HG02840 (cell line): Measurements from ENCODE around the gene CIAO1.

ENCODE experiments used
- ATAC-seq: cut with Tn5 transposase; IDR thresholded peaks from one replicate; pipeline ENCODE4 v1.9.1; 2021; ENCODE audit warnings: mild to moderate bottlenecking, moderate library complexity, moderate number of reproducible peaks; ENCODE audit not compliant: unreplicated experiment, low FRiP score

The CIAO1 gene

DNA sequence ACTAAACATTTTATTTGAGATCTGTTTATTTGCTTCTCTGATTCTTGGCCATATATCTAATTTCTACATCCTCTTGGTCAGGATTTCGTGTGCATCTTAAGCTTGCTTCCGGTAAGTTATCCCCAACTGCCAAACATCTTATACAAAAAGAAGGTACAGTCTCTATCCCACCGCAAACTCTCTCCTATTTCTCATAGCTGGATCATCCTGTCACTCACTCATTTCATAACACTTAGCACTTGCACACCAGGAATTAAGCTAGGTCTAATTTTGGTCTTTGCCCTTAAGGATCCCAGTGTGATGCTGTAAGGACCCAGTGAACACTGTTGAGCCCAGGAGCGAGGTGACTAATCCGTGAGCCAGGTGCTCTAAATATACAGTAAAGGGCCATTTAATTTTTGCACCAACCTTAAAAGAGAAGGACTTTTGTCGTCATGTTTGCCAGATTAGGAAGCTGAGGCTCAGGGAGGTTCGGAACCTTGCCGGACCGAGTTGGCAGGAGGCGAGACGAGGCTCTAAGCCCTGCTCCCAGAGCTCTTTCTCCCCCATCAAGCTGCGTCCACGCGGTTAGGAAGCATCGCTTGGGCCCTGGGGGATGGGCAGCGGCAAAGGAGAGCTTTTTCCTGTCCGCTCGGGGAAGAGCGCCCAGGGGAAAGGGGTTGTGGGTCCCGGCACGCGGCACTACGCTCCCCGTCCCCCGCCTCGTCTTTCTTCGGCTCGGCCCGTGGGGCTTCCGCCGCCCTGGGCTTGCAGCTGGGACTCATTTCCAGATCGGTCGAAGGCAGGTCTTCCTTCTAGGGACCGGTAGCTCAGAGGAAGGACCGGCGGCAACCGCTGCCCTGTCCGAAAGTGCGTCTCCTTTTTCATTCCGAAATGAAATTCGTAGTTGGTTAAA lies 55.0 kb downstream of the CIAO1 start:
- ATAC-seq: peak; percentile 29
